ENCODE results near the gene IL1A. TPM values are rescaled to one million over a fixed set of nuclear protein-coding genes. Genes with fewer than 3 reads are reported as not detected.

The IL1A gene
- total and polyA plus RNA-seq, 9 of the 15 experiments (the other 6 are each of a cell fraction or from before 2014, with no cell fraction given), result 0.03 to 0.27 (median 0.14) TPM; not detected in 2

- TF ChIP-seq ID3 (CRISPR knock-in tag; IDR thresholded peaks at IDR 0.05), result no peak
- no peak for TF ChIP-seq ID3 (tag; IDR thresholded peaks at IDR 0.05)
- TF ChIP-seq ADNP (tag; IDR thresholded peaks at IDR 0.05), result 0 out of 2 replicates have a peak, but pooled peaks have one; percentile 26
- TF ChIP-seq MED1 (CRISPR knock-in tag; IDR thresholded peaks at IDR 0.05; ENCODE audit: borderline replicate concordance), result no peak
- no peak for TF ChIP-seq KDM4B (IDR thresholded peaks at IDR 0.05; ENCODE audit: borderline replicate concordance in 2 of 2, low read depth in 1 of 2)
- TF ChIP-seq MLX (CRISPR knock-in tag; conservative IDR thresholded peaks at IDR 0.05), result no peak
- TF ChIP-seq TEAD1 (CRISPR knock-in tag; IDR thresholded peaks at IDR 0.05), result peak in 1 of 2 experiments; percentile 42; a peak in 1 of 4 replicates
- 0 out of 2 replicates have a peak, but pooled peaks have one; percentile 13 for TF ChIP-seq EP300 (IDR thresholded peaks at IDR 0.05; ENCODE audit: low read length)
- TF ChIP-seq ATF1 (CRISPR knock-in tag; IDR thresholded peaks at IDR 0.05), result no peak
- TF ChIP-seq ATF1 (tag; IDR thresholded peaks at IDR 0.05), result 0 out of 2 replicates have a peak, but pooled peaks have one; percentile 8
- 0 out of 2 replicates have a peak, but pooled peaks have one; percentile 34 for TF ChIP-seq FOSL1 (tag; conservative IDR thresholded peaks at IDR 0.05)
- peak; percentile 35; the same call in 1 of the 2 replicates for TF ChIP-seq MGA (IDR thresholded peaks at IDR 0.05)
- peak; percentile 18; the same call in 1 of the 2 replicates for TF ChIP-seq SOX6 (IDR thresholded peaks at IDR 0.05)
- TF ChIP-seq MYC (IDR thresholded peaks at IDR 0.05; ENCODE audit: low read depth, low read length), result peak; percentile 43; the same call in 1 of the 2 replicates
- TF ChIP-seq MYC (CRISPR knock-in tag; IDR thresholded peaks at IDR 0.05; ENCODE audit: borderline replicate concordance, low read depth), result no peak
Measured at GRCh38 chr2:112818094-112818902, 34.0 kb upstream of the IL1A start (continued).

Data from K562 (cell line).